Activated CD4-positive, alpha-beta T cell treated with anti-CD3 and anti-CD28 coated beads, Interleukin-2, amount 50 U/mL, for 1 hour (primary cell): ENCODE data around the gene KCNQ5.

ENCODE experiments used
- DNase-seq: peaks from one replicate; pipeline ENCODE4 v3.0.0-alpha.2; 2020

Gene KCNQ5

DNA sequence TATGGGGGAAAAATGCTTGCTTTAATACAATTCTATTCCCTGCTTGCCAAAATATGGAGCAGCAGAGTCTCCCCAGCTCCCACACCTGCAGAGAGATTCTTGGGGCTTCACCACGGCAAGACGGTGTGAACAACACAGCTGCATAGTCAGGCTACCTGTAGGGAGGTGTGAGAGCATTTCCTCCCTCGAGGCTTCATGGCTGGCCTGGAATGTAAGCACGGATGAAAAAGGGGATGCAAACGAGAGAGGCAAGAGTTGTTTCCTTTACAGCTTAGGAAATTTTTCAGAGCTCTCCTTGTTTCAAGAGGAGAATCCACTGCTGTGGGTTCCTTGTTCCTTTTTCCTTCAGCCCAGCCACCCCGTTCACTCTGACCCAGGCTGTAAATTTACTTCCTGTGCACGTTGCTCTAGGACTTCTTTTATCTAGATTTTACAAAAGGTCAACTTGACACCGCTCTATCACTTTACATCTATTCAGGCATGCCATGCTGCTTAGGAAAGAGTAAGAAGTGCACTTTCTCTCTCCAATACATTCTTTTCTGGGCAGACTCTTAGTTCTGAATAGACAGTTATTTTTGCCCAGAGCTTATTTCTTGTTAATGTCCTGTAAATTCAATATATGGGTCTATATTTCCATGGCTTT is 406.4 kb downstream of the KCNQ5 start:
- no peak for DNase-seq

DNA sequence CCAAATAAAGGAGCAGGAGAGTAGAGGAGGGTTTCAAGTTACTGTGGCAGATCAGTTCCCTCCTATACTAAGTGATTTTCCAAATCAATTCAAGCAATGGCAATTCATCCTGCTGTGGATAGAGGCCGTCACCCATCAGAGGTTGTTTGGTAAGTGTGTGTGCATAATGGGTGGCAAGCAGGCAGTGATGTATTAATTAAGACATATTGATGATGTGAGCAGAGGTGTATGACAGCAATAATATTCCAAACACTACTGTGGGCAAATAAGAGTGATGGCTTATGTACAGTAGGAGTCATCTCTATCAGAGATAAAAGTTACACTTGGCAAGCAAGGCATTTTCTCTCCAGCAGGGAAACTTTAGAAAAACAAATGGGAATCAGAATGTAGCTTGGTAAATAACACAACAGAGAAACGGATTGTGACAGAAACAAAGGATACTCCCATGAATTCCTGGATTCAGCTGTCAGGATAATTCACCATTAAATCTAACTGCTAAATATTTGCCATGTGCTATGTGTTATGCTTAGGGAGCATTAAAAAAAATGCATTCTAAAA is 407.1 kb downstream of the KCNQ5 start:
- no peak for DNase-seq

DNA sequence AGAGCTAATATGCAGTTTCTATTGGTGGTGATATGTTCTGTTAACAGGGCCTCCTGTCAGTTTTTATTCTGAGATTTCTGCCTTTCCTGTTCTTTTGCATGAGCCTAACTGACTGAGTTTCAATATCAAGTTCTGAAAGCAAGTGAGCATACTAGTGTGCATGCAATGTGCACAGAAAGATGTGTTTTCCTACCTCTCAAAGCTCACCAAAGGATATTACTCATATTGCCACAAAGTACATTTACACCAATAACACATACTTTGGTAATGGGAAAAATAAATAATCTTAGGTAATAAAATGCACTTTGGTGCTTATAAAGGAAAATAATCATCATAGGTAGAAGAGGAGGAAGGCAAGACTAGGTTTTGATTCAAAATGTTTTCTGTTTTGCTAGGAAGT is 408.4 kb downstream of the KCNQ5 start:
- no peak for DNase-seq

DNA sequence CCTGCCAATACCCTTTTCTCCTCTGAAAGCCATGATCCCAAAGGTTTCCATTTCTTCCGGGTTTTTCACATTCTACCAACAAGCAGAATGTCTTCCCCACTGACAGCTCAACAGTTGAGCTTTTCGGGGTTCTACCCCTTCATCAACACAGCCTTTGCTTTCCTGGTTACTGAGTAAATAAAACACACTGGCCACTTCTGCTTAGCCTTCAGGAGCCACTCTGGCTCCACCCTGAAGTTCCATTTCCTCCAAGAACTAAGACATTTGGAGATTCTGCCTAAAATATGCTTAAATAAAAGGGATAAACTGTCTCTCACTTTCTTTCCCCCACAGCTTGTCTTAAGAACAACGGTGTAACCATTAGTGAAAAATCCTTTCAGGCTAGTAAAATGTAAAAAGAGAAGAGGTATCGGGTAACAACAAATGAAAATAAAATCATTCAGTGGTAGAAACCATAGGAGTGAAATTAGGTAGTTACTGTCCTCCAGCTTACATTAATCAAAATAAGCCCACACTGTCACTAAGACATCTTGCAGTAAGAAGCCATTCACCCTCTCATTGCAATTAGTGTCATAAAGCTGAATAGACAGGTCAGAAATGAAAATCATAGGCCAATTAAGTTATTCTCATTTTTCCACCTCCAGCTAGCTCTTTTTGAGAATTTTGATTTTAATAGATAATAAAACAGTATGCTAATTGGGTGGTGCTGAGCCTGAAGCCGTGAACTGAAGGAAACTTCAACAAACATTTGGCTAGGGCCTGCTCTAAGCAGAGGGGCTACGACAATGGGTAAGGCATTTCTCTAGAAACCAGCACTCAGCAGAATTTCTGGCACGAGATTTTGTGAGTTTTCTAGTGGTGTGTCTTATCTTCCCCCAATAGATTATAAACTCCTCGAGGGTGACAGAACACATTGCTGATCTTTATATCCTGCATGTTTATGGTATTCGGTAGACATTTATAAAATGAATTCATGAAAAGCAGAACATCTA is 409.2 kb downstream of the KCNQ5 start:
- no peak for DNase-seq

DNA sequence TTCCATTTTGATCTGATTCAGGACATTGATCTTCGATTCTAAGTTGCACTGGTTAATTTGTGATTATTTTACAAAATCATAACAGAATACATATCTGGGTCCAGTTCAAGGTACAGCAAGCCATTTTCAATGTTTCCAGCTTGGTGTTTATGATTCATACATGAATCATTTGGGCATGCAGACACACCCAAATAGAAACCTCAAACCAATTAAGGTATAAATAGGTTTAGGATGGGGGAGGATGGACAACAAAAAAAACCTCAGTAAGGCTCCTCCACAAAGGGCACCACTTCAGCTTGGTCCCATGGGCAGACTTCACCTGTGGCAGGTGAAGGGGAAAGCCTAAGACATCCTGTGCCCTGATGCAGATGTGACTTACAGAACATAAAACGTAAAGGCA is 410.7 kb downstream of the KCNQ5 start:
- DNase-seq = no peak

DNA sequence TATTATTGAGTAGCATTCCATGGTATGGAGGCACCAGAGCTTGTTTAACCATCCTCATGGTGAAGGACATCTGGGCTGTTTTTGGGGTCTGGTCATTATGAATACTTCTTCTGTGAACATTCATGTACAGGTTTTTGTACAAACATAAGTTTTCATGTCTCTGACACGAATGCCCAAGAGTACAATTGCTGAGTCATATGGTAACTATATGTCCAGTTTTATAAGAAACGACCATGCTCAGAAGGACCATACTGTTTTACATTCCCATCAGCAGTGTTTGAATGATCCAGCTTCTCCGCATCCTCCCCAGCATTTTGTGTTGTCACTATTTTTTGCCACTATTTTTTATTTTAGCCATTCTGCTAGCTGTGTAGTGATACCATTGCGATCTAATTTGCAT is 414.8 kb downstream of the KCNQ5 start:
- no peak for DNase-seq

DNA sequence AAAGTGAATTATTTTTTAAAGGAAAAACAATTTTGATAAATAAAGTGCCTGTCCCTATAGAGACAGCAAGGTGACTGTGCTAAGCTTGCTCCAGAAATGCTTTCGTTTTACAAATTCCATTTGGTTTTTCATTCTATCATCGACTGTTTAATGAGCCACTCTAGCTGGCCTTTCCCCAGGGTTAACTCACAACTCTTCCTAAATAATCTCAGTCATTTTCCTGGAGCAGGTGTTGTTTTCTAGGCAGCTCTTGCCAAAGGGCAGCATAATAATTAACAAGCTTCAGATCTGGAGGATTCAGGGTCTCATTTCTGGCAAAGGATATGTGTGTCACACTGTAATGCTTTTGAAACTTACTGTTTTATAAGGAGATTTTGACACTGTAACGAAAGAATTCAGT is 419.2 kb downstream of the KCNQ5 start:
- DNase-seq = no peak

DNA sequence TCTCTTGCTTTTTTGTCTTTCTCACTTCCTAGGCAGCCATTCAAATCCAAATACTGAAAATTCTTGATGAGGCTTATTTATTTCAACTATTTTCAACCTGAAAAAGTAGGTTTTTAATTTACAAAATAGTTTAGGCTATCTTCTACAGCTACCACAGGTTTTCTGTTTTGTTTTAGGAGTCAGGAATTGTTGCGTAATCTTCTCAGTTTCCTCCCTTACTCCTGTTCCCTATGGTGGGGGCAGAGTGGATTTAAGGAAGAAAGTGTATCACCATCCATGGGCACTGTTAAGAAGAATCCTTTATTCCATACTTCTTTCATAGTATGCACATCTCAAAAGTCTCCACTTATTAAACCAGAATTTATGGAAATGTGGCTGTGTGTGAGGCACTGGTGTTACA is 421.0 kb downstream of the KCNQ5 start:
- DNase-seq = no peak

DNA sequence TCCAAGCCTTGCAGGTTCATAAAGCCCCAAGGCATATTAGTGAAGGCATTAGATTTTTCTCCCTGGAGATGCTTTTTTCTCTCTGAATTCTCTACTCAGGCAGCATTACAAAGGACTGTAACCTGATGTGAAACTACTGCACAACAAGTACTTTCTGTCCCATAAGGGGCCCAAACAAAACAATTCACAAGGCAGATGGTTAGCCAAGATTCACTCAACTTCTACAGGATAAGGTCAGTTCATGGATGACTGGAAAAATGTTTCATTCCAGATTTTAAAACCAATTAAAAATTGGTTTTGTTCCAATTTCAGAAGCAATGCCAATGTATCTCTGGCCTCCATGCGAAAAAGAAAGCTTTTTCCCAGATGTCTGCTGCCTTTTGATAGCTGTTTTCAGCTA is 421.6 kb downstream of the KCNQ5 start:
- DNase-seq = no peak

DNA sequence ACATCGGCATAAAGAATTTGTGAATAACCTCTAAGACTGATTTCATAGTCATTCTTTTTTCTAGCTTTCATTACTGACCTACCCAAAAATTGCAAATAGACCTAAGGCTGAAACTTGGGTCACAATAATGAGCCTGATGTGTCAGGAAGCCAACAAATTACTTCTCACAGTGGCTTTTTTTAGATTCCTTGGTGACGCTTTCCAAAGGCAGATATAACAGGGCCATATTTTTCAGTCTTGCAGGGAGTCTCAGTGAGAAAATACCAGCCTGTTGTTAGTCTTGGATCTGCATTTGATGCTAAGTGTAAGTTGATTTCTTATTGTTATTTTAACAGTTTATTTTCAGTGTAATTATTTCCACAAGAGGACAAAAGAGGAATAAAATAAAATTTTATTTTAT is 423.7 kb downstream of the KCNQ5 start:
- no peak for DNase-seq

DNA sequence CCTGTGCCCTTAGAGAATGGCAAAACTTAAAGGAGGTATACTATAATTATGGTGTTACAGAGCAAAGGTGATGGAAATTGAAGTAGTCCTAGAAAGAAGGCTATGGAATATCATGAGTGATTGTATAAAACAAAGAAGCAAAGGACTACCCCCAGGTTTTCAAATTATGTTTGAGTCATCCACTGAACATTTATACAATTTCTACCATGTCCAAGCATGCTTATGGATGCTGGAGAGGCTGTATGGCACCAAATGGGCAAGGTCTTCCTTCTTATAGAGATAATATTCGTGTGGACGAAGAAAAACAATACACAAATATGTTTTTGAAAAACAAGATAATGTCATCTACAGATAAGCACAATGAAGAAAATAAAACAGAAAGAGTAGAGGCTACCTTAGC is 425.9 kb downstream of the KCNQ5 start:
- no peak for DNase-seq

DNA sequence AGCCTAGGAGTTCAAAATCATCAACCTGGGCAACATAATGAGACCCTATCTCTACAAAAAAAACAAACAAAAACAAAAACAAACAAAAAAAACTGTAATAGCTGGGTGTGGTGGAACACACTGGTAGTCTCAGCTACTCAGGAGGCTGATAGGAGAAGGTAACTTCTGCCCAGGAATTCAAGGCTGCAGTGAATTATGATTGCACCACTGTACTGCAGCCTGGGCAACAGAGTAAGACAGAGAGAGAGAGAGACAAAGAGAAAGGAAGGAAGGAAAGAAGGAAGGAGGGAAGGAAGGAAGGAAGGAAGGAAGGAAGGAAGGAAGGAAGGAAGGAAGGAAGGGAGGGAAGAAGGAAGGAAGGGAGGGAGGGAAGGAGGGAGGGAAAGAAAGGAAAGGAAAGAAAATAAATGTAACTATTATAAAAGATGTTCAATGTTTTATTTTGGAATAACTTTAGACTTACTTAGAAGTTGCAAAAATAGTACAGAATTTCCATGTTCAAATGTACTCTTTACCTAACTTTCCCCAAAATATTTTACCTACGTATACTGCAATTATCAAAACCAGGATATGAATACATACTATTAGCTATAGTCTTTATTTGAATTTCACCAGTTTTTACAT is 428.2 kb downstream of the KCNQ5 start:
- DNase-seq = no peak

DNA sequence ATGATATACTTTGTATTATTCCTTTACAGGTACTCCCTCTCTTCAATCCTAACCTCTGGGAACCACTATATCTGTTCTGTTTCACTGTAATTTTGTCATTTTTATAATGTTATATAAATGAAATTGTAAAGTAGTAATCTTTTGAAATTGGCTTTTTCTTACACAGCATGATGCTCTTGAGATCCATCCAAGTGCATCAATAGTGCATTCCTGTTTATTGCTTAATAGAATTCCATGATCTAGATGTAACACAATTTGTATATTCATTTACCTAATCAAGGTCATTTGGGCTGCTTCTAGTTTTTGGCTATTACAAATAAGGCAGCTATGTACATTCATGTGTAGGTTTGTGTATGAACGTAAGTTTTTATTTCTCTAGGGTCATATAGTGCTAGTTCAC is 428.8 kb downstream of the KCNQ5 start:
- no peak for DNase-seq

DNA sequence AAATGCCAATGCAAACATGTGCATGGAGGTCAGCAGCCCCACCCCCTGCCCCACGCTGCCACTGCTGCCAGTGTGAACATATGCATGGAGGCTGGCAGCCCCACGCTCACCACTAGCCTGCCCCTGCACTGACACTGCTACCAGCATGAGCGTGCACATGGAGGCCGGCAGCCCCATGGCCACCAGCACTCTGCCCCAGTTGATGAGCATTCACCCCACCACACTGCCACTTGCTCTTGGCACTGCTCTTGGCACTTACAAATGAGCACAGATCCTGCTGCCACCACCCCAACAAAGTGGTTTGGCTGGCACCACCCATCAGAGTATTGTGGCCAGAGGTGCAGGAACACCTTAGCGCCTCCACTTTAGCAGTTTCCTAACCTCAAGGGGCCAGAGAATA is 429.3 kb downstream of the KCNQ5 start:
- DNase-seq = no peak

DNA sequence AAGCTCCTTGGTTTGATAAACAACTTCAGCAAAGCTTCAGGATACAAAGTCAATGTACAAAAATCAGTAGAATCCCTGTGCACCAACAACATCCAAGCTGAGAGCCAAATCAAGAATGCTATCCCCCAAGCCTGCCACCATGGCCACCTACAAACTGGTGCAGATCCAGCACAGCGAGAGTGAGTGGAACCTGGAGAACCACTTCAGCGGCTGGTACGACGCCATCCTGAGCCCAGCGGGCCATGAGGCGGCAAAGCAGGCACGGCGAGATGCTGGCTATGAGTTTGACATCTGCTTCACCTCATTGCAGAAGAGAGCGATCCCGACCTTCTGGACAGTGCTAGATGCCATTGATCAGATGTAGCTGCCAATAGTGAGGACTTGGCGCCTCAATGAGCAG is 433.1 kb downstream of the KCNQ5 start:
- no peak for DNase-seq

DNA sequence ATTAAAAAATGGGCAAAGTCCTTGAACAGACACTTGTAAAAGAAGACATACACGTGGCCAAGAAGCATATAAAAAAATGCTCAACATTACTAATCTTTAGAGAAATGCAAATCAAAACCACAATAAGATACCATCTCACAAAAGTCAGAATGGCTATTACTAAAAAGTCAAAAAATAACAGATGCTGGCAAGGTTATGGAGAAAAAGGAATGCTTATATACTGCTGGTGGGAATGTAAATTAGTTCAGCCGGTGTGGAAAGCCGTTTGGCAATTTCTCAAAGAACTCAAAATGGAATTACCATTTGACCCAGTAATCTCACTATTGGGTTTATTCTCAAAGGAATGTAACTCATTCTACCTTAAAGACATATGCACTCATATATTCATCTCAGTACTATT is 436.9 kb downstream of the KCNQ5 start:
- DNase-seq = no peak

DNA sequence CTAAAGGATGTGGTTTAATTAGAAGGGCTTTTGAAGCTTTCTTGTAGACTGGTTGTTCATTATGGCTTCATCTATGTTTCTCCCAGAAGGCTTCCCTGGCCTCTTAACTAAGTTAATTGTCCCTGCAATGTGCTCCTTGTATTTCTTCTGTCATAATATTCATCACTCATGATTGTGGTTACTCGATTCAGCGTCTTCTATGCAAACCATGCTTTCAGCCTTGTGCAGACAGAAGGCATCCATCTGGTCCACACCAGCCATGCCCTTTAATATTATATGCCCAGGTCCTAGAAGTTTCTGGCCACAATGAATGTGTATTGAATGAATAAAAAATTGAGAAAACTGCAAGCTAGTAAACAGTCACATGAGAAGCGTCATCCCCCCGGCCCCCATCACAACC is 440.3 kb downstream of the KCNQ5 start:
- DNase-seq = no peak

DNA sequence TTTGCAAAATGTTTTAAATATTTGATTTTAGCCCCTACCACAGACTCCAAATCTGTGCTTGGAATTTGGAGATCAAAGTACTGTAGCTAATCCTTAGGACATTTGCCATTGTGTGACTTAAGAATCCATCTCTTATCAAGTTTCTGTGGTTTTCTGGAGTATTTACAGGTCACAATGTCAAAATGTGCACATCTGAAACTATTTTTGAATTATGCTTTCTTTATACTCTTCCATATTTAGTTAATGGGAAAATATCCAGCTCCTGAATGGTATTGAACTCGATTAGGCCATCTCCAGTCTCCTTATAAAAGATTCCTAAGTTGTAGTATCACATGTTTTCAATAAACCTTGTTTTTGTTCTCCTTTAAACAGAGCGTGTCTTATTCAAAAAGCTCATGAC is 441.0 kb downstream of the KCNQ5 start:
- no peak for DNase-seq

DNA sequence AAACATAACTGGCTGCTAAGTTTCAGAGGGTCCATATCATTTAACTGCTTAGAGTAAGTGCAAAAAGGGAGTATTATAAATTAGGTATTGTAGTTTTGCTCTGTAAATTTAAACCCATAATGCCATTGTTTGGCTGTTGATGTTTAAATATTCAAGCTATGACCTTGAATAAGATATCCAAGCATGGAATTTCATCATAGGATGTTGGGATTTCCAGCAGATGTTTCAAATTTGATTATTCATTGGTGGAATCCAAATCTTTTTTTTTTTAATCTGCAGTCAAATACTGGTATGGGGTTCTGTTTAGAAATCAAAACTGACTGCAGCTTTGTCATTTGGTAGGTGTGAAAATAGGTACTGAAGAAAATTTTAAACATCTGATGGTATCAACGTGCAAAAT is 442.4 kb downstream of the KCNQ5 start:
- no peak for DNase-seq

DNA sequence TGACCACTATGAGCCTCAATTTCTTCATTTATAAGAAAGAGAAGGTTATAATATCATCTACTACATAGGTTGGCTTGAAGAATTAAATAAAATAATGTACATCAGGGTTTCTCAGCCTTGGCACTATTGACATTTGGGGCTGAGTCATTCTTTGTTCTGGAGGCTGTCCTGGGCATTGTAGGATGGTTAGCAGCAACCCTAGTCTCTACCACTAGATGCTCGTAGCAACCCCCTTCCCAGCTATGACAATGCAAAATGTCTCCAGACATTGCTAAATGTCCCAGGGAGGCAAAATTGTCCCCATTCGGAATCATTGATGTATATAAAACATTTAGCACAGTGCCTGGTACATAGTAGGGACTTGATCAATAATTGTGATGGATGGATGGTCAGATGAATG is 451.4 kb downstream of the KCNQ5 start:
- no peak for DNase-seq

DNA sequence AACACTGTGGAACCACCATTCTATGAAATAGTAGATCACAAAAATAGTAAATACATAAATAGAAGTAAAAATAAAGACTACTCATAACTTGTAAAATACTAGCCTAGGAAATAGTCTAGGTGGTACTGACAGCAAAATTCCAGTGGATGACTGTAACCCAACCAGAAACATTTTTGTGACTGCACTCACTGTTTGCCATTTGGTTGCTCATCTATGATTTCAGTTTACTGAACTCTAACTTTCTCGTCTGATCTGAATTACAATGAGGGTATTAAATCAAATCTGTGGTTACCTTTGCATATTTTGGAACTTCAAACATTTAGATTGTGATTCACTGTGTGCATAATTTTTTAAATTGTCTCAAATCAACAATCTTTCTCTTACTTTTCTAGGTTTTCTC is 452.3 kb downstream of the KCNQ5 start:
- no peak for DNase-seq

DNA sequence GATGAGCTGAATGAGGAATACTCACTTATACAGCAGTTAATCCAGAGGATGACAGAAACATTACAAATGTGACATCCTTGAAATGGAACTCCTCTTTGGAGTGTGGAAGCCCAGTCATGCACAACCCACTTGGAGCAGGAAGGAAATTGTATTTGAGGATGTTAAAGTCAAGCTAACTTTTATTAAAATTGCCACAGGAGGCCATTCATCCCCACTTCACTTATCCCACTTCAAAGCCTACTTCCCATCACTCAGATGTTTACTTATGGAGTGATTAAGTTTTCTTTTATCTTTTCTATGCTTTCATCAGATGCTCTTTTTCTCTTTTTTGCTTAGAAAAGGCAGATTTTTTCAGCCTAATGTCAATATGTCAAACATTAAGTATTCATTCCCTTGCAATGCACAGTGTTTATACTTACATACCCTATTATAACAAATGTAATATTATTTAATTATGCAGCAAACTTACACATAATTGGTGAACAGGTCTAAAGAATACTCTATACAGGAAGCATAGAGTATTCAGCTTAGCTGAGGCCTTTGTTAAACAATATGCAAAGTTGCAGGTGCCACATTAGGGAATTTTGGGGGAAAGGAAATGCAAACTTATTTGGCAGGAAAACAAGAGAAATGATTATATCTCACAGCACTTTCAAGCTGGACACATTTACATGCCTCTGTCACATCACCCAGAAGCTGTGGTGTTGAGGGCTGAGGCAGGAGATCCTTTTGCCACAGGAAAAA is 454.5 kb downstream of the KCNQ5 start:
- no peak for DNase-seq

DNA sequence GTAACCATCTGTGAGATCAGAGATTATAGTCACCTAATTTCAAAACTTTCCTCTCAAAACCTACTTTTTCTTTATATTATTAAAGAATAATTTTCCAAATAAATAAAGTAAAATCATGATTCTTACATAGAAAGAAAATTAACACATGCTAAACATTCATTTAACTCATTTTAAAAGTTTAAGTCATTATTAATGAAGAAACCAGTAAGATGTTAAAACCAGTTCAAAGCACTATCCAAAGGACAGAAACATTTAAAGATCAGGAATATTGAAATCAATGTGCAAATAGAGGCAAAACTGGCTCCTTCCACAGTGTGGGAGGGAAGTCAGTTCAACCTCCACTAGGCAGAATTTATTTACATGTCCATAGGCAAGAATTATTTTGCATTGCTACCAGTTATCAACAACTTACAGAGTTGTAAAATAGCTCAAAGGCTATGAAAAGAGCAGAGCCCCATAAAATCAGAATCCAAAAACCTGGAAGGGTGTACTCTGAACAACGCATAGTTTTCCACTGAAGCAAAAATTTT is 456.5 kb downstream of the KCNQ5 start:
- DNase-seq = no peak
